T-helper 1 cell (primary cell): Measurements from ENCODE around the gene OGG1.
A peak's percentile ranks its signal among the peaks of the same experiment; 100 is the strongest.

ENCODE experiments used
- DNase-seq, 5 donors: peaks; one replicate each; pipeline ENCODE4 v3.0.0-alpha.2; 2012 to 2020
- total RNA-seq, 4 donors: gene quantifications; one replicate each; lab custom pipeline; 2026; lab: John Stamatoyannopoulos, UW

Gene OGG1
- 11.9 to 23.8 (median 20.9) reads per million in 4 donors for total RNA-seq

DNA sequence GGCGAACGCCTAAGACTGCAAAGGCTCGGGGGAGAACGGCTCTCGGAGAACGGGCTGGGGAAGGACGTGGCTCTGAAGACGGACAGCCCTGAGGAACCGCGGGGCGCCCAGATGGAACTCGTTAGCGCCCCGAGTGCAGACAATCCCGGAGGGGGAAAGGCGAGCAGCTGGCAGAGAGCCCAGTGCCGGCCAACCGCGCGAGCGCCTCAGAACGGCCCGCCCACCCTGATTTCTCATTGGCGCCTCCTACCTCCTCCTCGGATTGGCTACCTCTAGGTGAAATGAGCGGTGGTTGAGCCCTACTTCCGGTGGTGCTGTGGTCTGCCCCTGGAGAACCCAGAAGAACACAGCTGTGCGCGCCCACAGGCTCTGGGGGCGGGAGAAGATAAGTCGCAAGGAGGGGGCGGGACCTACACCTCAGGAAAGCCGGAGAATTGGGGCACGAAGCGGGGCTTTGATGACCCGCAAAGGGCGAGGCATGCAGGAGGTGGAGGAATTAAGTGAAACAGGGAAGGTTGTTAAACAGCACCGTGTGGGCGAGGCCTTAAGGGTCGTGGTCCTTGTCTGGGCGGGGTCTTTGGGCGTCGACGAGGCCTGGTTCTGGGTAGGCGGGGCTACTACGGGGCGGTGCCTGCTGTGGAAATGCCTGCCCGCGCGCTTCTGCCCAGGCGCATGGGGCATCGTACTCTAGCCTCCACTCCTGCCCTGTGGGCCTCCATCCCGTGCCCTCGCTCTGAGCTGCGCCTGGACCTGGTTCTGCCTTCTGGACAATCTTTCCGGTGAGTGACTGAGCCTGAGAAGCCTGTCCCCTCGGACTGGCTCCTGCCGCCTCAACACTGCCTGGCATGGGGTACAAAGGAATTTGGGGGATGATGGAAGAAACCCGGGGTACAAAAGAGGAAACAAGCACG lies at the start of gene OGG1:
TSS of gene OGG1 (plus strand) at position 308 of the 911 bp plus-strand sequence. CDS start at position 643, 335 bp downstream.
- DNase-seq, result peak; percentile 87 to 99 (median 93)

DNA sequence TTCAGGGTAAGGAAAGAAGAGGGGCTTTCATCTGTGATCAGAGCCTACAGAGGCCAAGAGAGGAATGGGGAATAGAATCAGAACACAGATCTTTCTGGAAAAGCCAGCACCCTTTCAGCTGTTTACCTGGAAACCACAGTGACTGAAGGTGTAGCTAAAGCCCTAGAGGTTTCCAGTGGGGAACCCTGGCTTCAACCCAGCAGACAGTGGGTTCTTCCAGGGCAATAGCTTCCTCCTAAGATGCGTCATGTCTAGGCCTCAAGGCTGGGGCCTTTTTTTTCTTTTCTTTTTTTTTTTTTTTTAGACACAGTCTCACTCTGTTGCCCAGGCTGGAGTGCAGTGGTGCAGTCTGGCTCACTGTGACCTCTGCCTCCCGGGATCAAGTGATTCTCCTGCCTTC lies 49.2 kb upstream of the OGG1 start:
- DNase-seq, result no peak

DNA sequence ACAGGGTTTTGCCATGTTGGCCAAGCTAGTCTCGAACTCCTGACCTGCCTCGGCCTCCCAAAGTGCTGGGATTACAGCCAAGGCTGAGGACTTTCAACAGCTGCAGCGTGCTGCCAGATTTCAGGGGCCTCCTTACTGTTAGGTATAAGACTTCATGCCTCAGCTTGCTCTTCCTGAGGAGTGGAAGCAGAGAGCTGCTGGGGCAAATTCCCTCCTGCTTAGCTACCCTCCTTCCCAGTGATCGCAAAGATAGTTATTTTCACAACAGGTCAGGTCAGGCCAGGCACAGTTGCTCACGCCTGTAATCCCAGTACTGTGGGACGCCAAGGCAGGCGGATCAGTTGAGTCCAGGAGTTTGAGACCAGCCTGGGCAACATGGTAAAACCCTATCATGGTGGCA lies 48.7 kb upstream of the OGG1 start:
- no peak for DNase-seq

DNA sequence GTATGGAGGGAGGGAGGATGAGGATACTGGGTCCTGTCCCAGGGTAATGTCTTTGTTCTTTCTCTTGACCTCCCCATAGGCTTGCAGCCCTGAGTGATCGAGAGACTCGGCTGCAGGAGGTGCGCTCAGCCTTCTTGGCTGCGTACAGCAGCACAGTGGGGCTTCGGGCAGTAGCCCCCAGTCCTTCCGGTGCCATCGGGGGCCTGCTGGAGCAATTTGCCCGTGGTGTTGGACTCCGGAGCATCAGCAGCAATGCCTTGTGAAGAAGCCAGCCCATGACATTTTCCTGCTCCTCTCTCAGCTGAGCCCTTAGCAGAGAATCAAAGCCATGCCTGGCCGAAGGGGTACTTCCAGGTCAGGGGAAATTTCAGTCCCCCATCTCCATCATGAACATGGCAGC lies 48.0 kb upstream of the OGG1 start:
- no peak for DNase-seq

DNA sequence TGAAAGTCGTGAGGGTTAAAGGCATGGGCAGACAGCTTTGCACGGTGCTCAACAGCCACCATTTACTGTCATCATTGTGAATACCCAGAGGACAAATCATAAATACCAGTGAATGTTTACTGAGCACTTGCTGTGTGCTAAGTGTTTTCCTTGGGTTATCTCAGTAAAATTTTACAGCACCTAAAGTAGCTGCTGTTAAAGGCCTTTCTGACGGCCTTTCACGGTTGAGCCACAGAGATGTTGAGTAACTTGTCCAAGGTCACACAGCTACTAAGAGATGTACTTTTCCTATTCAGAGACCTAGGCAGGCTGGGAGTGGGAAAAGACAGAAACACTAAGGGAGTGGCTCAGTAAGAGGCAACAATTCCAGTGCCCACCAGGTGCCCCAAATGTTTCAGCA lies 46.5 kb upstream of the OGG1 start:
- DNase-seq, result no peak

- no peak for DNase-seq
Measured at GRCh38 chr3:9703736-9704346, 45.9 kb upstream of the OGG1 start, which contains the start of gene CPNE9. TSS of gene CPNE9 (plus strand) at chr3:9703833. CDS start at chr3:9703997, 164 bp downstream.

GRCh38 chr3:9704347-9705322 lies 45.1 kb upstream of the OGG1 start:
- peak in 1 of 5 donors; percentile 7 for DNase-seq

DNA sequence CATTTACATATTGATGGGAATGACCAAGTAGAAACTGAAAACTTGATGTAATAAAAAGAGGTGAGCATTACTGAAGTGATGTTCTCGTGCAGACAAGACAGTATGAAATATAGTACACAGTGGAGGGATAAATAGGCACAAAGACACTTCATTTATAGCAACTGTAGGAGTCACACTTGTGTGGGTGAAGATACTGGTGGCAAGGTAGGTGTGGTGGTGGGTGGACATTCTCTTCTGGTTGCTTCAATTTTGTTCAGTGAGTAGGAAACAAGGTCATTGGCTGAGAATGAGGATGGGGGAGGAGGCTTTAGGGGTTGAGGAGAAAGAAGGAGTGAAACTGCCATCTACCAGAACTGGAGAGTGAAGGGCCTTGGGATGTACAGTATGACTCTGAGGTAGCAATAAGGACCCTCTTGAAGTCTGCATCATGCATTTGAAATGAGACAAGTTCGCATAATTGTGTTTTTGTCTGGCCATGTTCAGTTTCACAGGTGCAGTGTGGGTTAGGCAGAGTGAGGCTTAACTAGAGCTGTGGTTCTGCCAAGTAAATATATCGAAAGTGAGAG lies 39.5 kb upstream of the OGG1 start:
- DNase-seq, result no peak

DNA sequence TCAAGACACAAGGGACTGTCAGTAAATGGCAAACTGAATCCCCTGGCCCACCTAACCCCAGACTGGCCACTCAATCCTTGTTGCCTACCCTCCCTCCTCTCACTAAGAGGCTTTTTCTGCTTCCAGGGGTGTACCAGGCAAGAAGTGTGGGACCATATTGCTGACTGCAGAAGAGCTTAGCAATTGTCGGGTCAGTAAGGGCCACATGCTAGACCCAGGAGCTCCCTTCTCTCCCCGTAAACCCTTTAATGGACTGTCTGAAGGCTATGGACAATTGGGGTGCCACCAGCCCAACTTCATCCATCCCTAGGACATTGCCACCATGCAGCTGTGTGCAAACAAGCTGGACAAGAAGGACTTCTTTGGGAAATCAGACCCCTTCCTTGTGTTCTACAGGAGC lies 37.3 kb upstream of the OGG1 start:
- DNase-seq, result no peak

DNA sequence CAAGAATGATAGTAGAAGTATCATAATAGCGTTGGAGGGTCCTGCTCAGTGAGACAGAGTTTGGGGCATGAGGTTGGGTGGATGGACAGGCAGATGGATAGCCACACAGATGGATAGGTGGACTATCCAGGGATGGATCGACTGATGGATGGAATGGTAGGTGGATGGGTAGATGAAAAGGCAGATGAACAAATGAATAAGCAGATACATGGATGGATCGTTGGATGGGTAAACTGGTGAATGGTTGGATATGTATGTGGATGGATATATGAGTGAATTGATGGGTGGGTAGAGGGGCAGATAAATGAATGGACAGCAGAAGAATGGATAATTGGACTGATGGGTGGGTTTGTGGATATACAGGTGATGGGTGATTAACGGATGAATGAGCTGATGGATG lies 36.6 kb upstream of the OGG1 start:
- DNase-seq, result no peak

DNA sequence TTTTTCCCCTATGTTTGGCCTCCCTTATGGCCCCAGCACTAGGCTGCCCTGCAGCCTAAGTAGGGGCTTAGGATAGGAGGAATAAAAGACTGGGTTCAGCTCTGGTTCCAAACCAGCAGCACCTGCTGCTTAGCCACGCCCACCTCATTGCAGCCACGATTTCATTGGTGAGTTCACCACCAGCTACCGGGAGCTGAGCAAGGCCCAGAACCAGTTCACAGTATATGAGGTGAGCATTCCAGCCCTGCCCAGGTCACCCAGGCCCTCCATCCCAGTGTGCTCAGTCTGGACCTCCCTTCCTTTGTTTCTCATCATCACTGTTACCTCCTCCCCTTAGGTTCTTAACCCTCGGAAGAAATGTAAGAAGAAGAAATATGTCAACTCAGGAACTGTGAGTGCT lies 34.6 kb upstream of the OGG1 start:
- no peak for DNase-seq

- DNase-seq, result peak in 1 of 5 donors; percentile 18
Measured at GRCh38 chr3:9715764-9716437, 33.9 kb upstream of the OGG1 start.

GRCh38 chr3:9716801-9717555 lies 32.8 kb upstream of the OGG1 start:
- DNase-seq, result no peak

- DNase-seq, result no peak
Measured at GRCh38 chr3:9717563-9717962, 32.2 kb upstream of the OGG1 start.

- DNase-seq, result no peak
Measured at GRCh38 chr3:9718118-9718517, 31.6 kb upstream of the OGG1 start.

DNA sequence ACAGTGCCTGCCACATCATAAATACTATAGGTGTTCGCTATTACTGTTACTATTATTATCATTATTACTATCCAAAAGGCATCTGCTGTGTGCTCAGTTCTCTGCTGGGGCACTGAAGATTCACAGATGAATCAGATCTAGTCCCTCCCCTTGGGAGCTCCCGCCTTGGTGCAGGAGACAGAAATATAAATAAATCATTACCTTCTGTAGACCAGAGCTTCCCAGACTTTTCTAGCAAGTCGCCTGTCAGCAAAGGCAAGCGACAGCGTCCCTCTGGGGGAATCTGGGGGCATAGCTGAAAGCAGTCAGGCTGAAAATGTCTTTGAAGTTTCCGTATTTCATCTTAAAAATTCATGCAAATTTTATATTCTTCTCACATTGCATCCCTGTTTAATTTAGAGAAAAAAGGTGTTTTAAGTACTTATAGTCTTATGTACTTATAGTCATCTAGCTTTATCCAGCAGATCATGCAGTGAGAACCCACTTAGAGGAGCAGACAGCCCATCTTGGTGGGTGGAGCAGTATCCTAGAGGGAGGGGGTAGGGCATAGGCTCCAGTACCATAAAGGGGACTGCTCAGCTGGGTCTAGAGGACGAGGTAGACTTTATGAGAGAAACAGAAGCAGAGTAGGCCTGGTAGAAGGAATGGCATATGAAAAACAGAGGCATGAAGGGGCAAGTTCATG lies 28.6 kb upstream of the OGG1 start:
- no peak for DNase-seq

- DNase-seq, result no peak
Measured at GRCh38 chr3:9721700-9722060, 28.1 kb upstream of the OGG1 start.

DNA sequence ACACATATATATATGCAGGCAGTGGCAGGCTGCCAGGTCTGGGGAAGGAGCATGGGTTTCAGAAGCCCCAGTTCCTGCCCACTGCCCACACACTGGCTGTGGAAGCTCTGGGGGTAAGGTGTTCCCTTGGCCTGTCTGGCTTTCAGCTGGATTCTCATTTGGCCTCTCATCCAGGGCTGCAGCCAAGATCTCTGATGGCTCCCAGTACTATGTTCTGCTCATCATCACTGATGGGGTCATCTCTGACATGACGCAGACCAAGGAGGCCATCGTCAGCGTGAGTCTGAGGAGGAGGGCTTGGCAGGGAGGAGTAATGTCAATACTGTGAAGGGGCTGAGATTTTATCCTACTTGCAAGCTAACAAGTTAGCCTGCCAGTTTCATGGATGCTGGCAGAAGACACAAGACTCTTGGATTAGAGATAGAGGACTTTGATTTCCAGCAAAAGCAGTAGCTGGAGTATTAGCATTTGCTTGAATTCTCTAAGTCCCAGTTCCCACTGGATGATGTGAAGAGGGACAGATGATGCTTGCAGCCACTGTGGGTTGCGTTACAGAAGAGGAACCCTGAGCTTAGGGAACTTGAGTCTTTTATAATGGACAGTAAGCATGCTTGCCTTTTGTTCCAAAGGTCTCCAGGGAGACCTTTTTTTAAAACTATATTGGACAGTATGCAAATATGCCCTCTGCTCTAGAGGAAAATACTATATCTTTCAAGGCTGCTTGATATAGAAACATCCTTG lies 23.8 kb upstream of the OGG1 start:
- no peak for DNase-seq

GRCh38 chr3:9727041-9727595 lies 22.6 kb upstream of the OGG1 start:
- peak in 3 of 5 donors; percentile 37 to 79 (median 55) for DNase-seq
